Forelimb muscle (tissue), 1 donor: Measurements from ENCODE around the gene CAMK2D. TPM values are rescaled to one million over a fixed set of nuclear protein-coding genes. Genes with fewer than 3 reads are reported as not detected.

Source experiments
- DNase-seq: peaks from one replicate; pipeline ENCODE4 v3.0.0-alpha.2; 2013; ENCODE audit warnings: low read depth
- polyA plus RNA-seq: library from polyadenylated mRNA; unstranded; fragments of 120-200 nt; gene quantifications from one replicate; pipeline ENCODE4 v1.2.1, GENCODE V29; 2013; ENCODE audit not compliant: insufficient read length

CAMK2D gene
- polyA plus RNA-seq, 1 donor: 172 TPM

GRCh38 chr4:113684534-113685091 lies 76.9 kb downstream of the CAMK2D start:
- DNase-seq: peak; percentile 53

- DNase-seq: no peak
Observed at GRCh38 chr4:113682730-113683537, 78.6 kb downstream of the CAMK2D start.

GRCh38 chr4:113678641-113679040 lies 82.9 kb downstream of the CAMK2D start:
- DNase-seq: no peak

- DNase-seq: no peak
Observed at GRCh38 chr4:113677325-113677724, 84.2 kb downstream of the CAMK2D start.

GRCh38 chr4:113675731-113676697 lies 85.5 kb downstream of the CAMK2D start:
- DNase-seq: no peak

- no peak for DNase-seq
Observed at GRCh38 chr4:113674733-113675132, 86.8 kb downstream of the CAMK2D start.

GRCh38 chr4:113674251-113674650 lies 87.3 kb downstream of the CAMK2D start:
- no peak for DNase-seq

GRCh38 chr4:113673450-113673849 lies 88.1 kb downstream of the CAMK2D start:
- no peak for DNase-seq

GRCh38 chr4:113666386-113667114 lies 95.0 kb downstream of the CAMK2D start:
- DNase-seq: no peak

- DNase-seq: no peak
Observed at GRCh38 chr4:113665036-113665435, 96.5 kb downstream of the CAMK2D start.

- no peak for DNase-seq
Observed at GRCh38 chr4:113662581-113662980, 99.0 kb downstream of the CAMK2D start.

GRCh38 chr4:113659127-113659526 lies 102.4 kb downstream of the CAMK2D start:
- DNase-seq: no peak

- no peak for DNase-seq
Observed at GRCh38 chr4:113657586-113658233, 103.8 kb downstream of the CAMK2D start.

- DNase-seq: no peak
Observed at GRCh38 chr4:113653871-113654270, 107.7 kb downstream of the CAMK2D start.

GRCh38 chr4:113646442-113646822 lies 115.1 kb downstream of the CAMK2D start:
- no peak for DNase-seq

- no peak for DNase-seq
Observed at GRCh38 chr4:113645771-113646441, 115.6 kb downstream of the CAMK2D start.

GRCh38 chr4:113645288-113645687 lies 116.2 kb downstream of the CAMK2D start:
- DNase-seq: no peak

- no peak for DNase-seq
Observed at GRCh38 chr4:113644398-113644797, 117.1 kb downstream of the CAMK2D start.

- DNase-seq: no peak
Observed at GRCh38 chr4:113643505-113643904, 118.0 kb downstream of the CAMK2D start.

GRCh38 chr4:113641025-113641431 lies 120.5 kb downstream of the CAMK2D start:
- DNase-seq: no peak
